Measurements from ENCODE around the gene SKOR1. TPM values are rescaled to one million over a fixed set of nuclear protein-coding genes. Genes with fewer than 3 reads are reported as not detected.

Gene SKOR1
- total RNA-seq, 4 donors from 2014 or later, result 0.13 to 2.1 (median 0.25) TPM

- no peak for TF ChIP-seq POLR2A (IDR thresholded peaks at IDR 0.05)
- no peak for TF ChIP-seq CTCF (IDR thresholded peaks at IDR 0.05 in 4 of 5, conservative IDR thresholded peaks at IDR 0.05 in 1 of 5)
- H3K27me3 ChIP-seq, result peaks cover 49 to 69% (median 68%) of the 10 kb centered on the region in 3 donors
- intact Hi-C loops (cut with DNase I; ENCODE audit: low total_unique reads), result no loop called here
Measured at GRCh38 chr15:67818464-67818863, 6.8 kb upstream of the SKOR1 start.

GRCh38 chr15:67819636-67820035 lies 5.7 kb upstream of the SKOR1 start:
- H3K4me3 ChIP-seq, result no peak overlapping the region
- H3K27me3 ChIP-seq, result peaks cover 61 to 81% (median 80%) of the 10 kb centered on the region in 3 donors
- peaks cover 0 to 4% (median 0%) of the 10 kb centered on the region in 3 donors for H3K9me3 ChIP-seq
- in situ Hi-C loops (cut with MboI; ENCODE audit: low sequenced_read_pairs in 4 of 4), result no loop called here
- TF ChIP-seq CTCF (IDR thresholded peaks at IDR 0.05 in 4 of 5, conservative IDR thresholded peaks at IDR 0.05 in 1 of 5), result no peak
- no peak for TF ChIP-seq POLR2A (IDR thresholded peaks at IDR 0.05)
- ATAC-seq (no peak), DNase-seq (no peak)
- H3K27ac ChIP-seq, result no peak overlapping the region
- no peaks in the 10 kb centered on the region for H3K36me3 ChIP-seq
- intact Hi-C loops (cut with DNase I; ENCODE audit: low total_unique reads), result no loop called here
- peaks cover 5 to 6% of the 10 kb centered on the region in 2 donors for H3K4me1 ChIP-seq

More at GRCh38 chr15:67818464-67818863, 6.8 kb upstream of the SKOR1 start:
- DNase-seq, result no peak
- Histone ChIP-seq H3K9me3 (peaks cover 0 to 4% (median 0%) of the 10 kb centered on the region in 3 donors), H3K27ac (no peak overlapping the region), H3K36me3 (no peaks in the 10 kb centered on the region), H3K4me3 (no peak overlapping the region), H3K4me1 (peaks cover 0 to 6% of the 10 kb centered on the region in 2 donors)
- ATAC-seq, result no peak
- in situ Hi-C loops (cut with MboI; ENCODE audit: low sequenced_read_pairs in 4 of 4), result no loop called here

- Histone ChIP-seq H3K4me3 (no peak overlapping the region), H3K27ac (no peak overlapping the region), H3K4me1 (peaks cover 6% of the 10 kb centered on the region in 2 donors), H3K36me3 (no peaks in the 10 kb centered on the region), H3K9me3 (peaks cover 0 to 4% (median 0%) of the 10 kb centered on the region in 3 donors), H3K27me3 (peaks cover 68 to 85% (median 79%) of the 10 kb centered on the region in 3 donors)
- TF ChIP-seq POLR2A (IDR thresholded peaks at IDR 0.05) (no peak), CTCF (IDR thresholded peaks at IDR 0.05 in 4 of 5, conservative IDR thresholded peaks at IDR 0.05 in 1 of 5) (no peak)
- no peak for DNase-seq
- no peak for ATAC-seq
- intact Hi-C loops (cut with DNase I; ENCODE audit: low total_unique reads) (no loop called here), in situ Hi-C loops (cut with MboI; ENCODE audit: low sequenced_read_pairs in 4 of 4) (no loop called here)
Measured at GRCh38 chr15:67820122-67820991, 5.0 kb upstream of the SKOR1 start.

GRCh38 chr15:67820992-67821783 lies 4.1 kb upstream of the SKOR1 start:
- Histone ChIP-seq H3K4me3 (no peak overlapping the region), H3K4me1 (peaks cover 6 to 11% of the 10 kb centered on the region in 2 donors), H3K27me3 (peaks cover 76 to 90% (median 79%) of the 10 kb centered on the region in 3 donors), H3K9me3 (no peaks in the 10 kb centered on the region), H3K27ac (no peak overlapping the region), H3K36me3 (no peaks in the 10 kb centered on the region)
- TF ChIP-seq CTCF (IDR thresholded peaks at IDR 0.05 in 4 of 5, conservative IDR thresholded peaks at IDR 0.05 in 1 of 5), result no peak
- TF ChIP-seq POLR2A (IDR thresholded peaks at IDR 0.05), result no peak
- intact Hi-C loops (cut with DNase I; ENCODE audit: low total_unique reads) (no loop called here), in situ Hi-C loops (cut with MboI; ENCODE audit: low sequenced_read_pairs in 4 of 4) (no loop called here)
- DNase-seq (no peak), ATAC-seq (no peak)

All from gastrocnemius medialis (tissue), 4 donors.